ENCODE data around the gene CLOCK.
A peak's percentile ranks its signal among the peaks of the same experiment; 100 is the strongest.
"Not testable (repeated sequence)": the region's sequence is repeated elsewhere in the genome, so short reads cannot be mapped to it uniquely, and the experiment has no call there.

CLOCK gene, protein sequence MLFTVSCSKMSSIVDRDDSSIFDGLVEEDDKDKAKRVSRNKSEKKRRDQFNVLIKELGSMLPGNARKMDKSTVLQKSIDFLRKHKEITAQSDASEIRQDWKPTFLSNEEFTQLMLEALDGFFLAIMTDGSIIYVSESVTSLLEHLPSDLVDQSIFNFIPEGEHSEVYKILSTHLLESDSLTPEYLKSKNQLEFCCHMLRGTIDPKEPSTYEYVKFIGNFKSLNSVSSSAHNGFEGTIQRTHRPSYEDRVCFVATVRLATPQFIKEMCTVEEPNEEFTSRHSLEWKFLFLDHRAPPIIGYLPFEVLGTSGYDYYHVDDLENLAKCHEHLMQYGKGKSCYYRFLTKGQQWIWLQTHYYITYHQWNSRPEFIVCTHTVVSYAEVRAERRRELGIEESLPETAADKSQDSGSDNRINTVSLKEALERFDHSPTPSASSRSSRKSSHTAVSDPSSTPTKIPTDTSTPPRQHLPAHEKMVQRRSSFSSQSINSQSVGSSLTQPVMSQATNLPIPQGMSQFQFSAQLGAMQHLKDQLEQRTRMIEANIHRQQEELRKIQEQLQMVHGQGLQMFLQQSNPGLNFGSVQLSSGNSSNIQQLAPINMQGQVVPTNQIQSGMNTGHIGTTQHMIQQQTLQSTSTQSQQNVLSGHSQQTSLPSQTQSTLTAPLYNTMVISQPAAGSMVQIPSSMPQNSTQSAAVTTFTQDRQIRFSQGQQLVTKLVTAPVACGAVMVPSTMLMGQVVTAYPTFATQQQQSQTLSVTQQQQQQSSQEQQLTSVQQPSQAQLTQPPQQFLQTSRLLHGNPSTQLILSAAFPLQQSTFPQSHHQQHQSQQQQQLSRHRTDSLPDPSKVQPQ

DNA sequence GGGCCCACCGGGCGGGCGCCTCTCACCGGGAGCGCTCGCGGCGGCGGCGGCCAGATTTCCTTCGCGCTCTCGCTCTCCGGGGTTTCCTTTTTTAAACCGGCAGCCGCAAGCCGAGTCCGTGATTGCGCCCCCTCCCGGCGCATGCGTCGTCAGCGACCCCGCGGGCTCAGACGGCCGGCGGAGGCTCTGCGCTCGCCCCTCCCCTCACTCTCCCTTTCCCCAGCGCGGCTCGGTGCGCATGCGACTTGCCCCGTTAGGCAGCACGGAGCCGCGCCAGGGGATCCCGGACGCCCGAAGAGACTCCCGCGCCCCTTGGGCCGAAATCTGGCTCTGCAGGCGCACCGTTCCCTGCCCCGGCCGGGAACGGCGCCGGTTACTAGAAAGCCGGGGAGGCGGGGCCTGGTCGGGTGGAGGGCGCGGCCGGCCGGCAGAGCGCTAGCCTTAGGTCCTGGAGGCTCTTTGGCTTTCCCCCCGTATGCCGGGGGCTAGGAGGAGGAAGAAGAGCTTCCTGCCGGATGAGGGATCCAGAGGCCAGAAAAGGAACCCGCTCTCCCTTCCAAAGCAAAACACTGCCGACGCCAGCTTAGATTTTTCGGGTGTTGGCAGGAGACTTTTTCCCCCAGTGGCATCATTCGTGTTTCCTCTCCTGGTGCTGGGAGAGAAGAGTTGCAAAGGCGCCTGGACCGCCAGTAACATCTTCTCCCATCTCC is at the start of gene CLOCK:
CLOCK (minus strand) TSS at position 154 of the 710 bp plus-strand sequence. CDS start 64,124 bp downstream, outside the sequence.
- DNase-seq (ENCODE audit: low read depth): peak; percentile 77

DNA sequence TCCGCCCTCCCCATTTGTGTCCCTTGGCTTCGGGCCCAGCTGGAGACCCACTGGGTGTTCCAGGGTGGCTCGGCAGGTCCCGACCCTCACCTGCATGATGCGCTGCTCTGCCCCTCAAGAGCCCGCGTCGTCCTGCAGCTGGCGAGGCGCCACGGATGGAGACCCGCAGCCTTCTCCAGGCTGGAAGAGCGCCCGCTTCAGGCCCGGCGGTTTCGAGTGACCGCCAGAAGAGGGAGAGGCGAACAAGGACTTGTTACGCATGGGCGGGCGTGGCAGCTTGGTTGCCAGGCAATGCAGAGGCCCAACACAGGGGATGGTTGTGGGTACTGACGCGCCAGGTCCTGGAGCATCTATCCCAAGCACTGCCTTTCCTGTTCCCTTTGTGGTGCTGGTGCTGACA is 45.3 kb upstream of the CLOCK start, which contains the start of gene PDCL2:
PDCL2 (minus strand) TSS at position 232 of the 400 bp plus-strand sequence; CDS start at position 96, 136 bp downstream.
- no peak for DNase-seq (ENCODE audit: low read depth)

DNA sequence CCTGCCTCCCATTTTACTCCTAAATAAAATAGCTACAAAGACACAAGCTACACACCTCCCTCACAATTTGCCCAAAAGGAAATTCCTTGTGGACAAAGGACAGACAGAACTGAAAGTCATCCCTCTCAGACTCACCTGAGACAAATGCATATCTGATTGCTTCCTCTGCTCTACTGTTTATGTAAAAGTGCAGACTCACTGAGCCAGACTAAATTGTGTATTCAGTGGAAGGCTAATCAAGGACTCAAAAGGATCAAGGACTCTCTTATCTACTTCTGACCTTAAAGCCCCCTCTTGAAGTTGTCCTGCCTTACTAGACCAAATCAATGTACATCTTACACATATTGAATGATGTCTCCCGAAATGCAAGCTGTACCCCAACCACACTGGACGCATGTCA is 41.5 kb upstream of the CLOCK start:
- DNase-seq (ENCODE audit: low read depth): no peak

DNA sequence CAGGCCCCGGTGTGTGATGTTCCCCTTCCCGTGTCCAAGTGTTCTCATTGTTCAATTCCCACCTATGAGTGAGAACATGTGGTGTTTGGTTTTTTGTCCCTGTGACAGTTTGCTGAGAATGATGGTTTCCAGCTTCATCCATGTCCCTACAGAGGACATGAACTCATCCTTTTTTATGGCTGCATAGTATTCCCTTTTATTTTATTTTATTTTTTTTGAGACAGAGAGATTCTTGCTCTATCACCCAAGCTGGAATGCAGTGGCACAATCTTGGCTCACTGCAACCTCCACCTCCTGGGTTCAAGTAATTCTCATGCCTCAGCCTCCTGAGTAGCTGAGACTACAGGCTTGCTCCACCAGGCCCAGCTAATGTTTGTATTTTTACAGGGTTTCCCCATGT is 36.1 kb upstream of the CLOCK start:
- not testable (repeated sequence) for DNase-seq (ENCODE audit: low read depth)

DNA sequence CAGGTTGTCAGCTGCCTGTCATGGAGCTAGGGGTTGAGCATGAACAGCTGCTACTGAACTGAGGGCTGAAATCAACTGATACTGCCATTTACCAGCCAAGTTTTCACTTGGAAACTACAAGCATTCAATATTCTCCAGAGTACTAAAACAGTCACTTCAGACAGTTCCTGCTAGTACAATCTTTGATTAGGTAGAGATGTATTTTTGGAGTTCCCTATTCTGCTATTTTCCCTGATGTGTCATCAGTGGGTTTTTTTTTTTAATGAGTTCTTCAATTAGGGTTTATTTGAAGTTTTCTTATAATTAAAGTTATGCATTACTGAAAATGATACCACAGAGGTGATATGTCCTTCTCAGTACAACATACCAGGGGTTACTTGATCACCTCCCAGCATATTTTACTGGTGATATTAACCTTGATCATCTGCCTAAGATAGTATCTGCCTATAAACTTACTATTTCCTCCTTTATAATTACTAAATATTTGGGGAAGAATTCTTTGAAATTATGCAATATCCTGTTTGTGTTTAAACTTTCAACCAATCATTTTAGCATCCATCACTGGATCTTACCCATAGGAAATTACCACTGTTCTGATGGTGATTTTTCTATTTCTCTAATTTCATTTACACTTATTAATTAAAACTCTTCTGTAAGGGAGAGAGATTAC is 31.8 kb upstream of the CLOCK start:
- DNase-seq (ENCODE audit: low read depth): no peak

DNA sequence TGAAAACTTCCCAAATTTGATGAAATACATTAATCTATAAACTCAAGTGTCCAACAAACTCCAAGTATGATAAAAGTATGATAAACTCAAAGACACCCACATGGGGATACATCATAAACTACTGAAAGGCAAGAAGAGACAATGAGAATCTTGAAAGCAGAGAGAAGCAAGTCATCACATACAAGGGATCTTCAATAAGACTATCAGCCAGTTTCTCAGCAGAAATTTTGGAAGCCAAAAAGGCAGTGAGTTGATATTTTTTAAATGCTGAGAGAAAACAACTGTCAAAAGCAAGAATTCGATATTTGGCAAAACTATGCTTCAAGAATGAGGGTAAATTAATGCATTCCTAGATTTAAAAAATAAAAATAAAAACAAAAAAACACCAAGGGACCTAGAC is 28.8 kb upstream of the CLOCK start:
- no peak for DNase-seq (ENCODE audit: low read depth)

DNA sequence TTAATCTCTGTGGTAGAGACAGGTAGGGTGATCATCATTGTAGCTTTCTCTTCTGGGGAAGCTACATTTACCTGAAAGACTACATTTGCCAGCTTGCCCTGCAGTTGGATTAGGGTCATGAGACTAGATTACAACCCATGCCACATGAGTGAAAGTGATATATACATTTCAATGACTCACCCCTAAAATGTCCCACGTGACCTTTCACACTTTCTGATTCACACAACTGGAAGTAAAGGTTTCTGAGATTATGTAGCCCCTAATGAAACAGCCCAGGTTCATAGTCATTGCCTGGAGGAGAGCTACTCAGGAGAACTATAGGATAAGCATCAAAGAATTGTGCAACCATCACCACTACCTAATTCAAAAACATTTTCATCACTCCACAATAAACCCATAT is 27.5 kb upstream of the CLOCK start:
- DNase-seq (ENCODE audit: low read depth): no peak

DNA sequence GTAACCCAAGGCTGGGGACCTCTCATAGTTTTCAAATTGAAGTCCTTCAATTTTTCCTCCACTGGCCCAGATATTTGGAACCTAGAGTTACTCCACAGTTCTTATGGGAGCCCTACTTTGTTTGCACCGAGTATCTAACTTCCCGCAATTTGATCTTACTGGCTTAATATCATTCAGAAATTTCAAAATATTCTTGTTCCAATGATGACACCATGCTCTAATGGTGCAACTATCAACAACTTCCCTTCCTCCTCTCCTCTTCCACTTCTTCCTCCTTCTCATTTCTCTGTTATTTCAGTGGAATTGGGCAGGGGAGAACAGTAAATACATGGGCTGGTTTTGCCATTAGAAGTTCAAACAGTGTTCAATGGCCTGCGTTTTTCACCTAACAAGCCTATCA is 25.1 kb upstream of the CLOCK start:
- DNase-seq (ENCODE audit: low read depth): no peak

DNA sequence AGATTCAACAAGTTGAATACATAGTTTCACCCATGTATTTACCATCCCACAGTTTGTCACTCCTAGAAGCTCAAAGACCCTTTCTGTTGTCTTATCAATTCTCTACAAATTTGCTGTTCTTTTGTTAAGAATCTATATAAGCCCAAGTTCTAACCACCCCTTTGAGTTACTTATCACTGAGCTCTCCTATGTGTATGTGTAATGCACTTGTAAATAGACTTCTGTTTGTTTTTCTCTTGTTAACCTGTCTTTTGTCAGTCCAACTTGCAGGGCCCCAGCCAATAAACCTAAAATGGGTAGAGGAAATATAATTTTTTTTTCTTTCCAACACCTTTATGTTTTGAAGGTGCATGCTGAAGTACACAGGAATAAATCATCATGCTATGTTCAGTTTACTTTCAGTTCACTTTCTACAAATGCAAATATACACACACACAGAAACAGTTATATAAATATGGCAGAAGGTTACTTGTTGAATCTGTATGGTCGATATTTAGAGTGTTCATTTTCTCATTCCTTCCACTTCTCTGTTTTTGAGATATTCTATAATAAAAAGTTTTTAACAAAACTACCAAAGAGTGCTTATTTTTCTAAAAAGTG is 22.3 kb upstream of the CLOCK start:
- no peak for DNase-seq (ENCODE audit: low read depth)

DNA sequence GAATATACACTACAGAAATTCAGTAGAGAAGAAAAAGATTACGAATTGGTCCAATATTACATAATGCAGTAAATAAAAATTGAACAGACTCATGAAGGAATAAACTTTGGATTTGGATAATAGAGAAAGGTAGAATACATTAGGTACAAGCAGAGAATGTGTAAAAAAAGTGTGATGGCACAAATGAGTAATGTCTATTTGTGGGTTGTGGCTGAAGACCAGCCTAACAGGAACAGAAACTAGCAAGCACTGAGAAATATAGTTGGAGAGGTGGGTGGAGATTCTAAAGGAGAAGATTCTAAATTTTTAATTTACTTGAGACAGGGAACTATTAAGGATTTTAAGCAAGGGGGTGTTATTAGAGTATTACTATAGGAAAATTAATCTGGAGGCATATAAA is 15.2 kb upstream of the CLOCK start:
- DNase-seq (ENCODE audit: low read depth): no peak

DNA sequence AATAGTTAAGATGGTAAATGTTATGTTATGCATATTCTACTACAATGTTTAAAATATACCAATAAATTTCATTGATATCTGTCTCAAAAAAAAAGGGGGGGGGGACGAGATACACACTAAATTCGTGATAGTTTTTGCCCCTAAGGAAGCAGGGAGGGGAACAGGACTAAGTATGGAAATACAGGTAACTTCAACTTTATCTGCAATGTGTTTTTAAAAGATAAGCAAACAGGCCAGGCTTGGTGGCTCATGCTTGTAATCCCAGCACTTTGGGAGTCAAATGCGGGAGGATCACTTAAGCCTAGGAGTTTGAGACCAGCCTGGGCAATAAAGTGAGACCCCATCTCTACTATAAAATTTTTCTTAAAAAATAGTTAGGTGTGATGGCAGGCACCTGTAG is 13.4 kb upstream of the CLOCK start:
- no peak for DNase-seq (ENCODE audit: low read depth)

DNA sequence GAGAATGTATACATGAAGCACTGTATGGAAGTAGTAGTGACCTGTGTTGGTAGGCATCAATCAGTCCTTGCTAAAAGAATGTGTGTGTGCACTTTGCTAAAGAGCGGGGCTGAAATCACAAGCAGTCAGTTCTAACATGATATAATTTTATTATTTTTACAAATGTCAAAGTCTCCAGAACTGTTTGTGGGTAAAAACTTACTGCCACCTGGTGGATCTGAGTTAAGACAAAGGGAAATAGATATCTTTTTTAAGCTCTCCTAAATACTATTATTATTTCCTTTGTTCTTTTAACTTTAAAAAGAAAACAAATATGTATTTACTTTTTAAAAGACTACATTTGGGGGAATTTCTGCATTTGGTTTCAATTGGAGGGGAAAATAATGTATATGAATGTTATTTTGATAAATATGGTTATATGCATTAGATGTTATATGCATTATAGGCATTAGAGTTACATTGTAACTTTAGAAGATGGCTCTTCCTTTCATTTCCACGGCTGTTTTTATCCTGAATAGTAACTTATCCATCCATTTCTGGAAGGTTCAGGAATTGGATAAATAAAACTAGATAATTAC is 7.8 kb upstream of the CLOCK start:
- DNase-seq (ENCODE audit: low read depth): no peak

DNA sequence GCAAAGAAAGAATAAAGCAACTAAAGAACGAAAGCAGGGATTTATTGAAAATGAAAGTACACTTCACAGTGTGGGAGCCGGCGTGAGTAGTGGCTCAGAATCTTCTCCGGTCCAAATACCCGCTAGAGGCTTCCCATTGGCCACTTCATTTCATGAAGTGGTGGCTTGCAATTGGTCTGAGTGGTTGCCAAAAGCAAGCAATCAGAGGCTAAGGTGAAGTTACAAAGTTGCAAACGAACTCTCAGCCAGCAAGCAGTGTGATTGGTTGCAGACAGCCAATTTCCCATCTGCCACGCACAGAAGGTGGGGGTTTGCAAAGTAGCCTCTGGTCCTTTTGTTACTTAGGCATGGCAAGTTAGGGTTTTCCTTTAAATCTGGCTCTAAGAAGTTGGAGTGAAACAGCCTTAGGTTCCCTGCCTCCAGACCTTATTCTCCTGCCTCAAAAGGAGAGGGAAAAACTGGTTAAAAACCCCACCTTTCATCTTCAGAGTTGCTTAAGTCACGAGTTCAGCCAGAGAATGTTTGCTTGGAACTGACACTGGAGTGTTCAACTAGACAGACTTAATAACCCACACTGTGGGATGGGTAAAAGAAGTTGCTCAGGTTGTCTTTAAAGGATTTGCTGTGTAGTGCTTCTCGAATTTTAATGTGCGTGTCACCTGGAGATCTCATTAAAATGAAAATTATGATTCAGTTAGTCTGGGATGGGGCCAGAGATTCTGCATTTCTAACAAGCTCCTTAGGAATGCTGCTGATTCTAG is 6.9 kb upstream of the CLOCK start:
- DNase-seq (ENCODE audit: low read depth): no peak

DNA sequence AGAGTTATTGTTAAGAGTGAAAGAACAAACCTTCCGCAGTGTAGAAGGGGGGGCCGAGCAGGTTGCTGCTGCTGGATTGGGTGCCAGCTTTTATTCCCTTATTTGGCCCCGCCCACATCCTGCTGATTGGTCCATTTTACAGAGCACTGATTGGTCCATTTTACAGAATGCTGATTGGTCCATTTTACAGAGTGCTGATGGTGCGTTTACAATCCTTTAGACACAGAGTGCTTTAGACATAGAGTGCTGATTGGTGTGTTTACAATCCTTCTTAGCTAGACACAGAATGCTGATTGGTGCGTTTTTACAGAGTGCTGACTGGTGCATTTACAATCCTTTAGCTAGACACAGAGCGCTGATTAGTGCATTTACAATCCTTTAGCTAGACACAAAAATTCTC is 5.3 kb upstream of the CLOCK start:
- DNase-seq (ENCODE audit: low read depth): not testable (repeated sequence)

DNA sequence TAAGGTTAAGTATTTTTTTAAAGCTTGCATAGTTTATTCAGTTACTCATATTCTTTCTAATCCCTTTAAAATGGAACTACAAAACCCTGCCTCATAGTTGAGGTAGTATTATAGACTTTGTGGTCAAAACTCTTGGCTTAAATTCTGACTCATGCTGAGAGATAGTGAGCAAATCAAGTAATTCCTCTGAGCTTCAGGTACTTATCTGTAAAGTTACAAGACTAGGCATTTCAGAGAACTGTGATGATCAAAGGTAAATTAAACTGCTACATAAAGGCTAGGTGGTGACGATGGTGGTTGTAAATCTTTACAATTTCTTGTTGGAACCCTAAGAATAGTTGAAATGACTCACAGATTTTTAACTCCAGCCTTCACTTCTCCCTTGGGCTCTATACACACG is 3.2 kb upstream of the CLOCK start:
- DNase-seq (ENCODE audit: low read depth): no peak

DNA sequence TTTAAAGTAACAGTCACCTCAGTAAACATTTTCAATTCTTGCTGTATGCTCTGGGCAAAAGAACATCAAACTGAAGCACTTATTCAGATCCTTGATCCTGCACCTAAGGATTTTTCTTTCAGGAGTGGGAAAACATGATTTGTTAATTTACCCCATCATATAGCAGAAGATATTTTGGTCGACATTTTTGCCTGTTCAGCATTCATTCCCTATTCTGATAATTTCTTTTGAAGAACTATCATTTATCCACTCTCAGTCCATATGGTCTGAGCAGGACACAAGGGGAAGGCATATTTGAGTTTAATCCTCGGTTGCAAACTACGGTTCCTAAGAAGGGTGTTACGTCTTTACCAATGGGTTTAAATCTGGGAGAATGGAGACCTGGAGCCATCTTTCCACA is 1.2 kb upstream of the CLOCK start:
- no peak for DNase-seq (ENCODE audit: low read depth)

DNA sequence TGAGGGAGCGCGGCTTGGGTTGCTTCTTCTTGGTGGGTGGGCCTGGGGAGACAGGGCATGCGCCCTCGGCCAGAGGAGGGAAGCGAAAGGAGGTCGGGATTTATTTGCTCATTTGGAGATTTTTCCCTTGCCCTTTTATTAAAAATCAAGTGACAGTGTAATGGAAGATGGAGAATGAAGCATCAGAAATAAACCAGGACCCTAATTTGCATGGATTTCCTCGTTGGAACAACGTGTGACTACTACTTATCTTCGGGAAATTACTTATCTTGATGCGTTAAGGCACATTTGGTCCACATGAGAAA is 709 bp upstream of the CLOCK start:
- no peak for DNase-seq (ENCODE audit: low read depth)

DNA sequence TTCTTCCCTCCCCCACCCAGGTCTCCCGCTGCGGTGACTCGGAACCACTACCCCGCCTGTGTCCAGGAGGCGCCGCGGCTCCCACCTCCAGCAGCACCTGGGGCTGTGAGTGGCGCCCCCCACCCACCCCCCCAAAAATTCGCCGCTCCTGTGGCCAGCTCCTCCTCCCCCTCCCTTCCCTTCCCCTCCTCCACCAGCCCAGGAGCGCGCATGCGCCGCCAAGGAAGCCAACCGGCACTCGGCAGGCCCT is 278 bp downstream of the CLOCK start:
- DNase-seq (ENCODE audit: low read depth): no peak

DNA sequence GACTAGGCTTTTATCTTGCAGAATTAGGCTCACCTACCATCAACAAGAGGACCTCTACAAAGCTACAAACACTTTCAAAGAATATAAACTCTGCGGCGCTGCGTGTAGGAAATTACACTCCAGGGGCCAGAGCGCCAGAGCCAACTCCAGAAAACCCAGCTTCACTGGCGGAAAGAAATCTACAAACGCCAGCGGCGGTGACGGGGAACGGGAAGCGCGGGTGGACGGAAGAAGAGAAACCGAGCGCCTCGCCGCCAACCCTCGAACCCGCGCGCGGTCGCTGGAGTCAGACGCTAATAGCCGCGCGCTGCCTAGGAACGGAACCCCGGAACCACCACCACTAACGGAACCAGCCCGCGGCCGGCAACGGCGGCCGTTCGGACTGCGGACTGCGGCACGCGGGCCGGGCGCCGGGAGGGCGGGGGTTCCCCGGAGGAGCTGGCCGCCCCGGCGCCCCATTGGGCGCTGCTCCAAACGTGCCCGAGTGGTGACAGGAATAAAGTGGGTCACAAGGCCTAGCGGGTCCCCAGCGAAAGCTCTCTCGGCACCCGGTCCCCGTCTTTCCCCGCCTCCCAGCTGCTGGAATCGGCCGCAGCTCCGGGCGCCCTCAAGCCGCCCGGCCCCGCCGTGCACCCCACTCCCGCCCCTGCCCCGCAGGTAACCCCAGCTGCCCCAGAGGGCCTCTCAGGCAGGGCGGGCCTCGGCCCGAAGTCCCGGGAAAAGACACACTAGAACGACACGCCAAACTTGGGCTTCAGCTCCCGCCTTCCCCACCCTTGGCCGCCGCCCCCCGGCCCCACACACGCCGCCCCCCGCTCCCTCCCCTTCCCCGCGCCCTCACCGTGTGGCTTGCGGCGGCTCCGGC is 836 bp downstream of the CLOCK start:
- DNase-seq (ENCODE audit: low read depth): peak; percentile 60

DNA sequence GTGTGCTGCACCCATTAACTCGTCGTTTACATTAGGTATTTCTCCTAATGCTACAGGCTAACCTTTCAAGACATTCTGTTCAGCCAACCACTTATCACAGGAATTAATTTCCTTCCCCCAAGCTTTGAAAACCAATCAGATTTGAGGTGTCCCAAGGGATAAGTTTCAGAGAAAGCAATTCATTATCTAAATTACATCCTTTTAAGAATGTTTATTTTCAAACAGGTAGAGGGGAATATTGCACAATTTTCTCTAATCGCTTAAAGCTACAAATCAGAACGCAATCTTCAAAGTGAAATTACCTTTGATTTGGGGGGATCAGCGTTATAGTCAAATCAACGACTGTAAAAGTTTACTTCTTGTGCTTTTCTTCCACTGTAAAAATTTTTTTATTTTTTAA is 1.6 kb downstream of the CLOCK start:
- no peak for DNase-seq (ENCODE audit: low read depth)
